HepG2 (cell line): ENCODE measurements around the gene RTN4. TPM values are rescaled to one million over a fixed set of nuclear protein-coding genes. Genes with fewer than 3 reads are reported as not detected.

ENCODE experiments used
- CHD4 ChIP-seq: fragments of 200-600 bp; sonication (generic); IDR thresholded peaks from 2 replicates; pipeline ENCODE4 v1.7.0; 2017; ENCODE audit warnings: mild to moderate bottlenecking, low read length, borderline replicate concordance
- FUBP1 ChIP-seq: sonication (generic); formaldehyde crosslinking; IDR thresholded peaks from 2 replicates; pipeline ENCODE4 v1.5.1; 2020; ENCODE audit warnings: missing genetic modification reagents, mild to moderate bottlenecking, borderline replicate concordance
- HOXD1 ChIP-seq: sonication (generic); formaldehyde crosslinking; IDR thresholded peaks from 2 replicates; pipeline ENCODE4 v1.5.0; 2020; ENCODE audit warnings: missing genetic modification reagents
- IRF1 ChIP-seq: sonication (generic); formaldehyde crosslinking; IDR thresholded peaks from 2 replicates; pipeline ENCODE4 v1.4.0; 2020; ENCODE audit warnings: low read depth, mild to moderate bottlenecking, missing genetic modification reagents
- ISX ChIP-seq: sonication (generic); formaldehyde crosslinking; conservative IDR thresholded peaks from 2 replicates; pipeline ENCODE4 v1.5.0; 2020; ENCODE audit warnings: missing genetic modification reagents
- NCOA2 ChIP-seq: sonication (generic); formaldehyde crosslinking; IDR thresholded peaks from 2 replicates; pipeline ENCODE4 v1.8.0; 2022; ENCODE audit warnings: inconsistent platforms
- NFE2 ChIP-seq: sonication (generic); formaldehyde crosslinking; IDR thresholded peaks from 2 replicates; pipeline ENCODE4 v1.4.0; 2020; ENCODE audit warnings: missing genetic modification reagents
- POLR2A ChIP-seq, 2 experiments: IDR thresholded peaks; 2 replicates each; pipeline ENCODE4 v1.6.1; 2011; ENCODE audit warnings: low read depth in 2 of 2, low read length in 2 of 2, mild to moderate bottlenecking in 1 of 2, moderate library complexity in 1 of 2; ENCODE audit not compliant: insufficient read depth in 1 of 2
- TCF7L2 ChIP-seq: IDR thresholded peaks from 2 replicates; pipeline ENCODE4 v1.6.1; 2011; ENCODE audit warnings: mild to moderate bottlenecking, low read depth, low read length, moderate library complexity
- WIZ ChIP-seq: sonication (generic); formaldehyde crosslinking; IDR thresholded peaks from 2 replicates; pipeline ENCODE4 v1.5.1; 2020; ENCODE audit warnings: mild to moderate bottlenecking, missing genetic modification reagents
- ZC3H13 ChIP-seq: sonication (generic); formaldehyde crosslinking; IDR thresholded peaks from 2 replicates; pipeline ENCODE4 v1.8.1; 2023; ENCODE audit warnings: mild to moderate bottlenecking, missing genetic modification reagents, moderate library complexity
- ZFAT ChIP-seq: sonication (generic); formaldehyde crosslinking; conservative IDR thresholded peaks from 2 replicates; pipeline ENCODE4 v1.8.1; 2023; ENCODE audit warnings: missing genetic modification reagents, inconsistent platforms
- ZNF790 ChIP-seq: sonication (generic); formaldehyde crosslinking; IDR thresholded peaks from 2 replicates; pipeline ENCODE4 v1.8.0; 2022; ENCODE audit warnings: missing genetic modification reagents, mild to moderate bottlenecking, borderline replicate concordance
- polyA plus RNA-seq, 8 experiments: library from polyadenylated mRNA; depleted of rRNA in 3 of 8; stranded (reverse) in 7 of 8; unstranded in 1 of 8; fragments of >200 nt; fragmentation: Illumina TruSeq in 4 of 8; extraction: Trizol in 4 of 8; gene quantifications; 2 replicates each; pipeline versions ENCODE4 v1.2.1 to v1.2.3, GENCODE V29; 2011 to 2016; ENCODE audit warnings: low read depth in 4 of 8, missing spikeins in 1 of 8, mixed read lengths in 1 of 8; ENCODE audit not compliant: insufficient read depth in 1 of 8
- total RNA-seq, 5 experiments: library from RNA; depleted of rRNA; stranded (reverse); fragments of >200 nt; fragmentation: Illumina TruSeq; extraction: Trizol; gene quantifications; 2 replicates each; pipeline ENCODE4 v1.2.3, GENCODE V29; 2016; ENCODE audit warnings: low read depth in 1 of 5
- TF ChIP-seq, protein P1 (sequence below): sonication (generic); formaldehyde crosslinking; IDR thresholded peaks from 2 replicates; pipeline ENCODE4 v1.8.1; 2023; ENCODE audit warnings: missing genetic modification reagents, mild to moderate bottlenecking, borderline replicate concordance
- TF ChIP-seq, protein P2 (sequence below): IDR thresholded peaks from 2 replicates; pipeline ENCODE4 v1.6.1; 2016; ENCODE audit warnings: mild to moderate bottlenecking
- TF ChIP-seq, protein P3 (sequence below): sonication (generic); formaldehyde crosslinking; IDR thresholded peaks from 2 replicates; pipeline ENCODE4 v1.4.0; 2020; ENCODE audit warnings: missing genetic modification reagents
- TF ChIP-seq, protein P4 (sequence below): sonication (generic); formaldehyde crosslinking; IDR thresholded peaks from 2 replicates; pipeline ENCODE4 v1.8.0; 2022; ENCODE audit warnings: mild to moderate bottlenecking, missing genetic modification reagents, moderate library complexity
- TF ChIP-seq, protein P5 (sequence below): sonication (generic); formaldehyde crosslinking; IDR thresholded peaks from 2 replicates; pipeline ENCODE4 v1.4.0; 2020; ENCODE audit warnings: missing genetic modification reagents

Gene RTN4
- total and polyA plus RNA-seq, 2 of the 13 experiments (the other 11 are each of a cell fraction or from before 2014, with no cell fraction given): 98.4 to 133 TPM

GRCh38 chr2:55047677-55048299 lies 2.5 kb downstream of the RTN4 start (continued):
- TF ChIP-seq ISX (CRISPR knock-in tag): no peak
- TF ChIP-seq, protein P1, sequence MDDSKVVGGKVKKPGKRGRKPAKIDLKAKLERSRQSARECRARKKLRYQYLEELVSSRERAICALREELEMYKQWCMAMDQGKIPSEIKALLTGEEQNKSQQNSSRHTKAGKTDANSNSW (CRISPR knock-in tag): no peak
- no peak for TF ChIP-seq NCOA2 (CRISPR knock-in tag)
- TF ChIP-seq, protein P2, sequence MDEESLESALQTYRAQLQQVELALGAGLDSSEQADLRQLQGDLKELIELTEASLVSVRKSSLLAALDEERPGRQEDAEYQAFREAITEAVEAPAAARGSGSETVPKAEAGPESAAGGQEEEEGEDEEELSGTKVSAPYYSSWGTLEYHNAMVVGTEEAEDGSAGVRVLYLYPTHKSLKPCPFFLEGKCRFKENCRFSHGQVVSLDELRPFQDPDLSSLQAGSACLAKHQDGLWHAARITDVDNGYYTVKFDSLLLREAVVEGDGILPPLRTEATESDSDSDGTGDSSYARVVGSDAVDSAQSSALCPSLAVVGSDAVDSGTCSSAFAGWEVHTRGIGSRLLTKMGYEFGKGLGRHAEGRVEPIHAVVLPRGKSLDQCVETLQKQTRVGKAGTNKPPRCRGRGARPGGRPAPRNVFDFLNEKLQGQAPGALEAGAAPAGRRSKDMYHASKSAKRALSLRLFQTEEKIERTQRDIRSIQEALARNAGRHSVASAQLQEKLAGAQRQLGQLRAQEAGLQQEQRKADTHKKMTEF (CRISPR knock-in tag): no peak
- peak in 1 of 2 experiments; percentile 77; a peak in 2 of 4 replicates for TF ChIP-seq POLR2A (IDR thresholded peaks at IDR 0.05; ENCODE audit: insufficient read depth in 1 of 2, low read depth in 2 of 2, low read length in 2 of 2)
- TF ChIP-seq ZNF790 (CRISPR knock-in tag): no peak
- no peak for TF ChIP-seq NFE2
- TF ChIP-seq, protein P3, sequence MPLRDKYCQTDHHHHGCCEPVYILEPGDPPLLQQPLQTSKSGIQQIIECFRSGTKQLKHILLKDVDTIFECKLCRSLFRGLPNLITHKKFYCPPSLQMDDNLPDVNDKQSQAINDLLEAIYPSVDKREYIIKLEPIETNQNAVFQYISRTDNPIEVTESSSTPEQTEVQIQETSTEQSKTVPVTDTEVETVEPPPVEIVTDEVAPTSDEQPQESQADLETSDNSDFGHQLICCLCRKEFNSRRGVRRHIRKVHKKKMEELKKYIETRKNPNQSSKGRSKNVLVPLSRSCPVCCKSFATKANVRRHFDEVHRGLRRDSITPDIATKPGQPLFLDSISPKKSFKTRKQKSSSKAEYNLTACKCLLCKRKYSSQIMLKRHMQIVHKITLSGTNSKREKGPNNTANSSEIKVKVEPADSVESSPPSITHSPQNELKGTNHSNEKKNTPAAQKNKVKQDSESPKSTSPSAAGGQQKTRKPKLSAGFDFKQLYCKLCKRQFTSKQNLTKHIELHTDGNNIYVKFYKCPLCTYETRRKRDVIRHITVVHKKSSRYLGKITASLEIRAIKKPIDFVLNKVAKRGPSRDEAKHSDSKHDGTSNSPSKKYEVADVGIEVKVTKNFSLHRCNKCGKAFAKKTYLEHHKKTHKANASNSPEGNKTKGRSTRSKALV (CRISPR knock-in tag): no peak
- no peak for TF ChIP-seq ZC3H13 (CRISPR knock-in tag)
- no peak for TF ChIP-seq FUBP1
- TF ChIP-seq, protein P4, sequence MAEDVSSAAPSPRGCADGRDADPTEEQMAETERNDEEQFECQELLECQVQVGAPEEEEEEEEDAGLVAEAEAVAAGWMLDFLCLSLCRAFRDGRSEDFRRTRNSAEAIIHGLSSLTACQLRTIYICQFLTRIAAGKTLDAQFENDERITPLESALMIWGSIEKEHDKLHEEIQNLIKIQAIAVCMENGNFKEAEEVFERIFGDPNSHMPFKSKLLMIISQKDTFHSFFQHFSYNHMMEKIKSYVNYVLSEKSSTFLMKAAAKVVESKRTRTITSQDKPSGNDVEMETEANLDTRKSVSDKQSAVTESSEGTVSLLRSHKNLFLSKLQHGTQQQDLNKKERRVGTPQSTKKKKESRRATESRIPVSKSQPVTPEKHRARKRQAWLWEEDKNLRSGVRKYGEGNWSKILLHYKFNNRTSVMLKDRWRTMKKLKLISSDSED (CRISPR knock-in tag): no peak
- no peak for TF ChIP-seq HOXD1 (CRISPR knock-in tag)
- TF ChIP-seq, protein P5, sequence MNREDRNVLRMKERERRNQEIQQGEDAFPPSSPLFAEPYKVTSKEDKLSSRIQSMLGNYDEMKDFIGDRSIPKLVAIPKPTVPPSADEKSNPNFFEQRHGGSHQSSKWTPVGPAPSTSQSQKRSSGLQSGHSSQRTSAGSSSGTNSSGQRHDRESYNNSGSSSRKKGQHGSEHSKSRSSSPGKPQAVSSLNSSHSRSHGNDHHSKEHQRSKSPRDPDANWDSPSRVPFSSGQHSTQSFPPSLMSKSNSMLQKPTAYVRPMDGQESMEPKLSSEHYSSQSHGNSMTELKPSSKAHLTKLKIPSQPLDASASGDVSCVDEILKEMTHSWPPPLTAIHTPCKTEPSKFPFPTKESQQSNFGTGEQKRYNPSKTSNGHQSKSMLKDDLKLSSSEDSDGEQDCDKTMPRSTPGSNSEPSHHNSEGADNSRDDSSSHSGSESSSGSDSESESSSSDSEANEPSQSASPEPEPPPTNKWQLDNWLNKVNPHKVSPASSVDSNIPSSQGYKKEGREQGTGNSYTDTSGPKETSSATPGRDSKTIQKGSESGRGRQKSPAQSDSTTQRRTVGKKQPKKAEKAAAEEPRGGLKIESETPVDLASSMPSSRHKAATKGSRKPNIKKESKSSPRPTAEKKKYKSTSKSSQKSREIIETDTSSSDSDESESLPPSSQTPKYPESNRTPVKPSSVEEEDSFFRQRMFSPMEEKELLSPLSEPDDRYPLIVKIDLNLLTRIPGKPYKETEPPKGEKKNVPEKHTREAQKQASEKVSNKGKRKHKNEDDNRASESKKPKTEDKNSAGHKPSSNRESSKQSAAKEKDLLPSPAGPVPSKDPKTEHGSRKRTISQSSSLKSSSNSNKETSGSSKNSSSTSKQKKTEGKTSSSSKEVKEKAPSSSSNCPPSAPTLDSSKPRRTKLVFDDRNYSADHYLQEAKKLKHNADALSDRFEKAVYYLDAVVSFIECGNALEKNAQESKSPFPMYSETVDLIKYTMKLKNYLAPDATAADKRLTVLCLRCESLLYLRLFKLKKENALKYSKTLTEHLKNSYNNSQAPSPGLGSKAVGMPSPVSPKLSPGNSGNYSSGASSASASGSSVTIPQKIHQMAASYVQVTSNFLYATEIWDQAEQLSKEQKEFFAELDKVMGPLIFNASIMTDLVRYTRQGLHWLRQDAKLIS: no peak
- TF ChIP-seq CHD4: no peak
- TF ChIP-seq IRF1 (CRISPR knock-in tag): no peak
- no peak for TF ChIP-seq WIZ
- TF ChIP-seq ZFAT (CRISPR knock-in tag): no peak
- no peak for TF ChIP-seq TCF7L2
